ENCODE data around the gene HAPLN2.

DNA sequence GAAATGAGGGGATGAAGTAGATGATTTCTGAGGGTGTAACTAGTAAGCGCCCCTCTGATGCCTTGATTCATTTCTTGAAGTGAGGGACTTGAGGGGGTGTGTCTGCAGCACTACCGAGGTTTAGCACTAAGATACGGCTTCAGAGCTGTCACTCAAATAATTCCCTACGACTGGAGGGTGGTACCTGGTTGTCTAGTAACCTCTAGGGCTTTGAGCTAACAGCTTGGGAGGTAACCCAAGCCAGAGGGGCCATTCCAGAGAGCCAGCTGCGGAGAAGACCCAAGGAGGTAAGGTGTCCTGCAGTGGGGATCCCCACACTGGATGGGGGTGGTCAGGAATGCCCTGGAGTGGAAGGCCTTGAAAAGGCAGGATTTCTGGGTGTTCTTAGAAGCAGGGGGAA lies 39.7 kb upstream of the HAPLN2 start, which contains the start of gene TTC24:
- TF ChIP-seq, protein P1, sequence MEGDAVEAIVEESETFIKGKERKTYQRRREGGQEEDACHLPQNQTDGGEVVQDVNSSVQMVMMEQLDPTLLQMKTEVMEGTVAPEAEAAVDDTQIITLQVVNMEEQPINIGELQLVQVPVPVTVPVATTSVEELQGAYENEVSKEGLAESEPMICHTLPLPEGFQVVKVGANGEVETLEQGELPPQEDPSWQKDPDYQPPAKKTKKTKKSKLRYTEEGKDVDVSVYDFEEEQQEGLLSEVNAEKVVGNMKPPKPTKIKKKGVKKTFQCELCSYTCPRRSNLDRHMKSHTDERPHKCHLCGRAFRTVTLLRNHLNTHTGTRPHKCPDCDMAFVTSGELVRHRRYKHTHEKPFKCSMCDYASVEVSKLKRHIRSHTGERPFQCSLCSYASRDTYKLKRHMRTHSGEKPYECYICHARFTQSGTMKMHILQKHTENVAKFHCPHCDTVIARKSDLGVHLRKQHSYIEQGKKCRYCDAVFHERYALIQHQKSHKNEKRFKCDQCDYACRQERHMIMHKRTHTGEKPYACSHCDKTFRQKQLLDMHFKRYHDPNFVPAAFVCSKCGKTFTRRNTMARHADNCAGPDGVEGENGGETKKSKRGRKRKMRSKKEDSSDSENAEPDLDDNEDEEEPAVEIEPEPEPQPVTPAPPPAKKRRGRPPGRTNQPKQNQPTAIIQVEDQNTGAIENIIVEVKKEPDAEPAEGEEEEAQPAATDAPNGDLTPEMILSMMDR (IDR thresholded peaks at IDR 0.05): no peak
- TF ChIP-seq FOXK1 (CRISPR knock-in tag; IDR thresholded peaks at IDR 0.05): no peak
- no peak for TF ChIP-seq MAX (CRISPR knock-in tag; IDR thresholded peaks at IDR 0.05)
- TF ChIP-seq, protein P2, sequence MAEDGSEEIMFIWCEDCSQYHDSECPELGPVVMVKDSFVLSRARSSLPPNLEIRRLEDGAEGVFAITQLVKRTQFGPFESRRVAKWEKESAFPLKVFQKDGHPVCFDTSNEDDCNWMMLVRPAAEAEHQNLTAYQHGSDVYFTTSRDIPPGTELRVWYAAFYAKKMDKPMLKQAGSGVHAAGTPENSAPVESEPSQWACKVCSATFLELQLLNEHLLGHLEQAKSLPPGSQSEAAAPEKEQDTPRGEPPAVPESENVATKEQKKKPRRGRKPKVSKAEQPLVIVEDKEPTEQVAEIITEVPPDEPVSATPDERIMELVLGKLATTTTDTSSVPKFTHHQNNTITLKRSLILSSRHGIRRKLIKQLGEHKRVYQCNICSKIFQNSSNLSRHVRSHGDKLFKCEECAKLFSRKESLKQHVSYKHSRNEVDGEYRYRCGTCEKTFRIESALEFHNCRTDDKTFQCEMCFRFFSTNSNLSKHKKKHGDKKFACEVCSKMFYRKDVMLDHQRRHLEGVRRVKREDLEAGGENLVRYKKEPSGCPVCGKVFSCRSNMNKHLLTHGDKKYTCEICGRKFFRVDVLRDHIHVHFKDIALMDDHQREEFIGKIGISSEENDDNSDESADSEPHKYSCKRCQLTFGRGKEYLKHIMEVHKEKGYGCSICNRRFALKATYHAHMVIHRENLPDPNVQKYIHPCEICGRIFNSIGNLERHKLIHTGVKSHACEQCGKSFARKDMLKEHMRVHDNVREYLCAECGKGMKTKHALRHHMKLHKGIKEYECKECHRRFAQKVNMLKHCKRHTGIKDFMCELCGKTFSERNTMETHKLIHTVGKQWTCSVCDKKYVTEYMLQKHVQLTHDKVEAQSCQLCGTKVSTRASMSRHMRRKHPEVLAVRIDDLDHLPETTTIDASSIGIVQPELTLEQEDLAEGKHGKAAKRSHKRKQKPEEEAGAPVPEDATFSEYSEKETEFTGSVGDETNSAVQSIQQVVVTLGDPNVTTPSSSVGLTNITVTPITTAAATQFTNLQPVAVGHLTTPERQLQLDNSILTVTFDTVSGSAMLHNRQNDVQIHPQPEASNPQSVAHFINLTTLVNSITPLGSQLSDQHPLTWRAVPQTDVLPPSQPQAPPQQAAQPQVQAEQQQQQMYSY (CRISPR knock-in tag; IDR thresholded peaks at IDR 0.05): no peak
- no peak for TF ChIP-seq JUN (CRISPR knock-in tag; IDR thresholded peaks at IDR 0.05)
- no peak for TF ChIP-seq ELF4 (CRISPR knock-in tag; IDR thresholded peaks at IDR 0.05; ENCODE audit: low read depth)
- no peak for TF ChIP-seq CREB1 (CRISPR knock-in tag; IDR thresholded peaks at IDR 0.05)
- TF ChIP-seq, protein P3, sequence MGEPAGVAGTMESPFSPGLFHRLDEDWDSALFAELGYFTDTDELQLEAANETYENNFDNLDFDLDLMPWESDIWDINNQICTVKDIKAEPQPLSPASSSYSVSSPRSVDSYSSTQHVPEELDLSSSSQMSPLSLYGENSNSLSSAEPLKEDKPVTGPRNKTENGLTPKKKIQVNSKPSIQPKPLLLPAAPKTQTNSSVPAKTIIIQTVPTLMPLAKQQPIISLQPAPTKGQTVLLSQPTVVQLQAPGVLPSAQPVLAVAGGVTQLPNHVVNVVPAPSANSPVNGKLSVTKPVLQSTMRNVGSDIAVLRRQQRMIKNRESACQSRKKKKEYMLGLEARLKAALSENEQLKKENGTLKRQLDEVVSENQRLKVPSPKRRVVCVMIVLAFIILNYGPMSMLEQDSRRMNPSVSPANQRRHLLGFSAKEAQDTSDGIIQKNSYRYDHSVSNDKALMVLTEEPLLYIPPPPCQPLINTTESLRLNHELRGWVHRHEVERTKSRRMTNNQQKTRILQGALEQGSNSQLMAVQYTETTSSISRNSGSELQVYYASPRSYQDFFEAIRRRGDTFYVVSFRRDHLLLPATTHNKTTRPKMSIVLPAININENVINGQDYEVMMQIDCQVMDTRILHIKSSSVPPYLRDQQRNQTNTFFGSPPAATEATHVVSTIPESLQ (CRISPR knock-in tag; IDR thresholded peaks at IDR 0.05): no peak
- no peak for TF ChIP-seq ERG (CRISPR knock-in tag; IDR thresholded peaks at IDR 0.05)
- TF ChIP-seq TEAD4 (CRISPR knock-in tag; IDR thresholded peaks at IDR 0.05): no peak
- no peak for TF ChIP-seq ZNF425 (CRISPR knock-in tag; conservative IDR thresholded peaks at IDR 0.05)
- TF ChIP-seq TP53 (CRISPR knock-in tag; IDR thresholded peaks at IDR 0.05): no peak
